ENCODE measurements around the gene ZNF26. TPM values are rescaled to one million over a fixed set of nuclear protein-coding genes. Genes with fewer than 3 reads are reported as not detected.

ZNF26 gene
- total RNA-seq, 1 experiment from 2014 or later: 16.0 TPM

DNA sequence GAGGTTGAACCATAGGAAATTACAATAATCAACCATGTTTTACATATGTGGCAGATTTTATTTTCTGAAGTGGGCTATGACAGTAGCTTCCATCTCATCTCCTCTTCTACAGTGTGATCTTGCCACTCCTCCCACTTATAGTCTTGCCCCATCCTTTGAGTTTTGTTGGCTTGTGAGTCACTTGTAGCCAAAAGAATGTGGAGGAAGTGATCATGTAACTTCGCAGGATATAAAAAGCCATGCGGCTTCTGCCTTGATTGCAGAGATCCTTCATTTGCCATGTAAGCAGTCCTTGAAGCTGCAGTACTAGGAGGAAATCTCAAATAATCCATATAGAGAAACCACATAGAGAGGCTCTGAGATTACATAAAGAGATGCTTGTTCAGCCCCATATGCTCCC lies 37.4 kb downstream of the ZNF26 start:
- no peak overlapping the region for H3K27ac ChIP-seq (ENCODE audit: low read depth, low read length, poor library complexity, severe bottlenecking)
- ChIA-PET POLR2A (ENCODE audit: low non-redundant PET) (no interaction called here), CTCF (no interaction called here)
- no peaks in the 10 kb centered on the region for H3K9me3 ChIP-seq (ENCODE audit: low read depth, low read length, poor library complexity, severe bottlenecking)
- intact Hi-C loops (cut with micrococcal nuclease; ENCODE audit: unreplicated experiment): no loop called here
- DNase-seq (ENCODE audit: low spot score): no peak
- no peak for TF ChIP-seq EZH2 (IDR thresholded peaks at IDR 0.05; ENCODE audit: borderline replicate concordance, low read depth, low read length, poor library complexity, severe bottlenecking)
- TF ChIP-seq, protein P1, sequence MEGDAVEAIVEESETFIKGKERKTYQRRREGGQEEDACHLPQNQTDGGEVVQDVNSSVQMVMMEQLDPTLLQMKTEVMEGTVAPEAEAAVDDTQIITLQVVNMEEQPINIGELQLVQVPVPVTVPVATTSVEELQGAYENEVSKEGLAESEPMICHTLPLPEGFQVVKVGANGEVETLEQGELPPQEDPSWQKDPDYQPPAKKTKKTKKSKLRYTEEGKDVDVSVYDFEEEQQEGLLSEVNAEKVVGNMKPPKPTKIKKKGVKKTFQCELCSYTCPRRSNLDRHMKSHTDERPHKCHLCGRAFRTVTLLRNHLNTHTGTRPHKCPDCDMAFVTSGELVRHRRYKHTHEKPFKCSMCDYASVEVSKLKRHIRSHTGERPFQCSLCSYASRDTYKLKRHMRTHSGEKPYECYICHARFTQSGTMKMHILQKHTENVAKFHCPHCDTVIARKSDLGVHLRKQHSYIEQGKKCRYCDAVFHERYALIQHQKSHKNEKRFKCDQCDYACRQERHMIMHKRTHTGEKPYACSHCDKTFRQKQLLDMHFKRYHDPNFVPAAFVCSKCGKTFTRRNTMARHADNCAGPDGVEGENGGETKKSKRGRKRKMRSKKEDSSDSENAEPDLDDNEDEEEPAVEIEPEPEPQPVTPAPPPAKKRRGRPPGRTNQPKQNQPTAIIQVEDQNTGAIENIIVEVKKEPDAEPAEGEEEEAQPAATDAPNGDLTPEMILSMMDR (conservative IDR thresholded peaks at IDR 0.05; ENCODE audit: low read depth, low read length): no peak
- no peaks in the 10 kb centered on the region for H3K36me3 ChIP-seq (ENCODE audit: insufficient read depth, low read length, poor library complexity, severe bottlenecking)
- H3K4me1 ChIP-seq (ENCODE audit: insufficient read depth, low read length, poor library complexity, severe bottlenecking): no peaks in the 10 kb centered on the region
- no peaks in the 10 kb centered on the region for H3K27me3 ChIP-seq (replicated peaks; ENCODE audit: insufficient read depth, low read depth, low read length, poor library complexity)
- BruUV-seq (replicated peaks): no TSS peak
- no peak overlapping the region for H3K4me3 ChIP-seq (ENCODE audit: low read depth, low read length, poor library complexity, severe bottlenecking)

DNA sequence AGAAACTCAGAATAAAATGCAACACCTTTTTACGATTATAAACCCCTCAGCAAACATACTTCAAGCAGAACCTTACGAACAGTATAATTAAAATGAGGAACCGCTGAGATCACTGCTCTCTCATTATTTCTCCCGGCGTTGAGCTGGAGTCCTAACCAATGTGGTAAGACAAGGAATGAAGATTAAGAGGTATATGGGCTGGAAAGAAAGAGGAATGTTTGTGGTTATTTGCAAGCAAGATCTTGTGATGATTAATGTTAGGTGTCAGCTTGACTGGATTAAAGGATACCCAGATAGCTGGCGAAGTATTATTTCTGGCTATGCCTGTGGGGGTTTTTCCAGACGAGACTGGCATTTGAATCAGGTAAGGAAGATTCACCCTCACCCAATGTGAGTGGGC lies 40.8 kb downstream of the ZNF26 start:
- TF ChIP-seq, protein P1 (conservative IDR thresholded peaks at IDR 0.05; ENCODE audit: low read depth, low read length): no peak
- TF ChIP-seq EZH2 (IDR thresholded peaks at IDR 0.05; ENCODE audit: borderline replicate concordance, low read depth, low read length, poor library complexity, severe bottlenecking): no peak
- POLR2A ChIA-PET (ENCODE audit: low non-redundant PET): no interaction called here
- CTCF ChIA-PET: no interaction called here

DNA sequence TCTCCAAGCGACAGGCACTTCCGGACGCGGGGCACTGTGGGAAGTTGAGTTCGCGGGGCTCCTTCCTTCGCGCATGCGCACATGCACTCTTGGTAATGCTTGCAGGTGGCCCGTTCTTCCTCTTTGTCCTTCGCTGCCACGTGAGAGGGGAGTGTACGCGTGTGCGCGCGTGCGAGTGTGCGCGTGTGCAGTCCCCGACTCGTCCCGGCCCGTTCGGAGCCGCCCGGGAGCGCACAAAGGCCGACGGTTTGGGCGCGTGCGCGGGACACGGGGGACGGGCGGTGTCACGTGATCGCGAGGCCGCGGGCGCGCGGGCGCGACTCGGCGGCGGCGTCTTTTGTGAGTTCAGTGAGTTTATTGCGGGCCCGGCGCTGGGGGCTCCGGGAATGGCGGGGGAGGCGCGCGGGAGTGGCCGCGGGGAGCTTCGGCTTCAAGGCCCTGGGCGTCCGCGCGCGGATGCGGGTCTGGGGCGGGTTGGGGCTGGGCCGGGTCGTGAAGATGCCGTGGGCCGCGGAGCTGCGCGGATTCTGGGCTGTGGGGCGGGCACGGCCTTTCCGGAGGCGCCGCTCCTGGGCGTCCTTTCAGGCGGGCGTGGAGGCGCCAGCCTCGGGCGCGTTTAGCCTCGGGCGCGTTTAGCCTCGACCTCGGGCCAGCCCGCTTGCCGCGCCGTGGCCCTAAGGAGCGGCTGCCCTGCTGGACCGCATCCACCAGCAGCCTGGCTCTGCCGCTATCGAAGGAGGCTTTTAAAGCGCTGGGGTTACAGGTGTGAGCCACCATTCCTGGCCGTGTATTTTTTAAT lies 51.2 kb downstream of the ZNF26 start, which contains the start of gene ZNF84:
TSS of gene ZNF84 (plus strand) at position 303 of the 799 bp plus-strand sequence. CDS start 3,959 bp downstream, outside the sequence.
- POLR2A ChIA-PET (ENCODE audit: low non-redundant PET): no interaction called here
- TF ChIP-seq, protein P1 (conservative IDR thresholded peaks at IDR 0.05; ENCODE audit: low read depth, low read length): no peak
- TF ChIP-seq EZH2 (IDR thresholded peaks at IDR 0.05; ENCODE audit: borderline replicate concordance, low read depth, low read length, poor library complexity, severe bottlenecking): no peak
- H3K27me3 ChIP-seq (replicated peaks; ENCODE audit: insufficient read depth, low read depth, low read length, poor library complexity): no peaks in the 10 kb centered on the region
- H3K4me1 ChIP-seq (ENCODE audit: insufficient read depth, low read length, poor library complexity, severe bottlenecking): no peaks in the 10 kb centered on the region
- peaks cover 59% of the 10 kb centered on the region for H3K9me3 ChIP-seq (ENCODE audit: low read depth, low read length, poor library complexity, severe bottlenecking)
- BruUV-seq (replicated peaks): no TSS peak
- H3K4me3 ChIP-seq (ENCODE audit: low read depth, low read length, poor library complexity, severe bottlenecking): peak within 1 kb of the TSS; percentile 68
- CTCF ChIA-PET: no interaction called here
- H3K27ac ChIP-seq (ENCODE audit: low read depth, low read length, poor library complexity, severe bottlenecking): peak within 1 kb of the TSS; percentile 96
- H3K36me3 ChIP-seq (ENCODE audit: insufficient read depth, low read length, poor library complexity, severe bottlenecking): peaks cover 33% of the 10 kb centered on the region
- DNase-seq (ENCODE audit: low spot score): peak; percentile 98
- intact Hi-C loops (cut with micrococcal nuclease; ENCODE audit: unreplicated experiment): loop anchor here (2.0 kb wide), 1 partner anchor 43 kb away; the partner anchor contains the start of gene ZNF140

More for the DNA sequence above, 40.8 kb downstream of the ZNF26 start:
- DNase-seq (ENCODE audit: low spot score): no peak
- H3K27me3 ChIP-seq (replicated peaks; ENCODE audit: insufficient read depth, low read depth, low read length, poor library complexity): no peaks in the 10 kb centered on the region
- BruUV-seq (replicated peaks): no TSS peak
- no peak overlapping the region for H3K27ac ChIP-seq (ENCODE audit: low read depth, low read length, poor library complexity, severe bottlenecking)
- no peaks in the 10 kb centered on the region for H3K4me1 ChIP-seq (ENCODE audit: insufficient read depth, low read length, poor library complexity, severe bottlenecking)
- H3K36me3 ChIP-seq (ENCODE audit: insufficient read depth, low read length, poor library complexity, severe bottlenecking): no peaks in the 10 kb centered on the region
- intact Hi-C loops (cut with micrococcal nuclease; ENCODE audit: unreplicated experiment): no loop called here
- peaks cover 13% of the 10 kb centered on the region for H3K9me3 ChIP-seq (ENCODE audit: low read depth, low read length, poor library complexity, severe bottlenecking)
- H3K4me3 ChIP-seq (ENCODE audit: low read depth, low read length, poor library complexity, severe bottlenecking): no peak overlapping the region

All from A673 (cell line).